ENCODE data around the gene MBNL1.
"Not testable (repeated sequence)": the region's sequence is repeated elsewhere in the genome, so short reads cannot be mapped to it uniquely, and the experiment has no call there.

- TF ChIP-seq POLR2A, CTCF (IDR thresholded peaks at IDR 0.05): not testable (repeated sequence)
Measured at GRCh38 chr3:152337337-152337736, 68.6 kb downstream of the MBNL1 start.
